ENCODE results near the gene DISC1.

DNA sequence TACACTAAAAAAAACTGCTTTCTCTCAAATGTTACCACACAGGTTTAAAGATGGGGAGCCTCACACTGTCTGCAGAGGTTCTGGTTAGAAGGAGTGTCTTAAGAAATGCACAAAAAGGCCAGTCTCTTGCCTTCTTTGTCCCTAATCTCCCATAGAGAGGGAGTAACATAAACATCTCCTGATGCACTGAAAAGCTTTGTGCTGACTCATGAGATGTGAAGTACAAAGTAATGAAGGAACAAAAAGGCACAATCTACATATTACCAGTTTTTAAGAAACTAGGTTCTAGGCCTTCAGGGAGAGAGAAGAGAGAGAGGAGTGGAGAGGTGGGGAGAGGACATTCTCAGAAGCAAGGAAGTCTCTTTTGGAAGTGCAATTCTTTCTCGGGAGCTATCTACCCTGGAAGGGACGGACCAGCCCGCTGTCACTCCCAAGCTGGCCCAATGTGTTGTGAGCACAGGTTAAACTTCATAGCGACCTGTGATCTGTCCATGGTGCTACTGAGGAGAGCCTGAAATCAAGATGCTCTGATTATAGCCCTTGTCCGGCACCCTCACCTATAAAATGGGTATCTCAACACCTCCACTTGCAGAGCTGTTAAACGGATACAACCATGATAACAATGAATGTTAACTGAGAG is 458.1 kb downstream of the DISC1 start:
- TF ChIP-seq RARB (CRISPR knock-in tag; IDR thresholded peaks at IDR 0.05) (no peak), PPARA (CRISPR knock-in tag; IDR thresholded peaks at IDR 0.05; ENCODE audit: borderline replicate concordance) (no peak), CSDC2 (CRISPR knock-in tag; IDR thresholded peaks at IDR 0.05) (no peak)
- TF ChIP-seq, protein P1, sequence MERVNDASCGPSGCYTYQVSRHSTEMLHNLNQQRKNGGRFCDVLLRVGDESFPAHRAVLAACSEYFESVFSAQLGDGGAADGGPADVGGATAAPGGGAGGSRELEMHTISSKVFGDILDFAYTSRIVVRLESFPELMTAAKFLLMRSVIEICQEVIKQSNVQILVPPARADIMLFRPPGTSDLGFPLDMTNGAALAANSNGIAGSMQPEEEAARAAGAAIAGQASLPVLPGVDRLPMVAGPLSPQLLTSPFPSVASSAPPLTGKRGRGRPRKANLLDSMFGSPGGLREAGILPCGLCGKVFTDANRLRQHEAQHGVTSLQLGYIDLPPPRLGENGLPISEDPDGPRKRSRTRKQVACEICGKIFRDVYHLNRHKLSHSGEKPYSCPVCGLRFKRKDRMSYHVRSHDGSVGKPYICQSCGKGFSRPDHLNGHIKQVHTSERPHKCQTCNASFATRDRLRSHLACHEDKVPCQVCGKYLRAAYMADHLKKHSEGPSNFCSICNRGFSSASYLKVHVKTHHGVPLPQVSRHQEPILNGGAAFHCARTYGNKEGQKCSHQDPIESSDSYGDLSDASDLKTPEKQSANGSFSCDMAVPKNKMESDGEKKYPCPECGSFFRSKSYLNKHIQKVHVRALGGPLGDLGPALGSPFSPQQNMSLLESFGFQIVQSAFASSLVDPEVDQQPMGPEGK (CRISPR knock-in tag; IDR thresholded peaks at IDR 0.05; ENCODE audit: borderline replicate concordance) = no peak
- TF ChIP-seq, protein P2, sequence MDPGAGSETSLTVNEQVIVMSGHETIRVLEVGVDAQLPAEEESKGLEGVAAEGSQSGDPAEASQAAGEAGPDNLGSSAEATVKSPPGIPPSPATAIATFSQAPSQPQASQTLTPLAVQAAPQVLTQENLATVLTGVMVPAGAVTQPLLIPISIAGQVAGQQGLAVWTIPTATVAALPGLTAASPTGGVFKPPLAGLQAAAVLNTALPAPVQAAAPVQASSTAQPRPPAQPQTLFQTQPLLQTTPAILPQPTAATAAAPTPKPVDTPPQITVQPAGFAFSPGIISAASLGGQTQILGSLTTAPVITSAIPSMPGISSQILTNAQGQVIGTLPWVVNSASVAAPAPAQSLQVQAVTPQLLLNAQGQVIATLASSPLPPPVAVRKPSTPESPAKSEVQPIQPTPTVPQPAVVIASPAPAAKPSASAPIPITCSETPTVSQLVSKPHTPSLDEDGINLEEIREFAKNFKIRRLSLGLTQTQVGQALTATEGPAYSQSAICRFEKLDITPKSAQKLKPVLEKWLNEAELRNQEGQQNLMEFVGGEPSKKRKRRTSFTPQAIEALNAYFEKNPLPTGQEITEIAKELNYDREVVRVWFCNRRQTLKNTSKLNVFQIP (CRISPR knock-in tag; IDR thresholded peaks at IDR 0.05; ENCODE audit: borderline replicate concordance, low read depth) = no peak
